Ishikawa (cell line): ENCODE measurements around the gene TSEN15.

ENCODE experiments used
- CEBPB ChIP-seq: IDR thresholded peaks from 2 replicates; pipeline ENCODE4 v1.6.1; 2012
- CREB1 ChIP-seq: IDR thresholded peaks from 2 replicates; pipeline ENCODE4 v1.6.1; 2012; ENCODE audit warnings: low read depth
- EGR1 ChIP-seq: IDR thresholded peaks from 2 replicates; pipeline ENCODE4 v1.6.1; 2012
- EP300 ChIP-seq: IDR thresholded peaks from 2 replicates; pipeline ENCODE4 v1.6.1; 2012; ENCODE audit warnings: borderline replicate concordance
- FOXM1 ChIP-seq: IDR thresholded peaks from 2 replicates; pipeline ENCODE4 v1.6.1; 2012; ENCODE audit warnings: low read depth, borderline replicate concordance
- NFIC ChIP-seq: IDR thresholded peaks from 2 replicates; pipeline ENCODE4 v1.6.1; 2012
- RAD21 ChIP-seq: IDR thresholded peaks from 2 replicates; pipeline ENCODE4 v1.6.1; 2012; ENCODE audit warnings: low read depth
- TAF1 ChIP-seq: IDR thresholded peaks from 2 replicates; pipeline ENCODE4 v1.6.1; 2012; ENCODE audit warnings: low read depth, mild to moderate bottlenecking
- TCF12 ChIP-seq: IDR thresholded peaks from 2 replicates; pipeline ENCODE4 v1.6.1; 2012; ENCODE audit warnings: low read depth
- TEAD4 ChIP-seq: IDR thresholded peaks from 2 replicates; pipeline ENCODE4 v1.6.1; 2012
- YY1 ChIP-seq: IDR thresholded peaks from 2 replicates; pipeline ENCODE4 v1.6.1; 2012; ENCODE audit warnings: low read depth
- ZBTB7A ChIP-seq: IDR thresholded peaks from 2 replicates; pipeline ENCODE4 v1.6.1; 2012; ENCODE audit warnings: low read depth
- TF ChIP-seq, protein P1 (sequence below): IDR thresholded peaks from 2 replicates; pipeline ENCODE4 v1.6.1; 2012
- TF ChIP-seq, protein P2 (sequence below): IDR thresholded peaks from 2 replicates; pipeline ENCODE4 v1.6.1; 2012
- TF ChIP-seq, protein P3 (sequence below): IDR thresholded peaks from 2 replicates; pipeline ENCODE4 v1.6.1; 2012; ENCODE audit warnings: low read depth, mild to moderate bottlenecking

TSEN15 gene

DNA sequence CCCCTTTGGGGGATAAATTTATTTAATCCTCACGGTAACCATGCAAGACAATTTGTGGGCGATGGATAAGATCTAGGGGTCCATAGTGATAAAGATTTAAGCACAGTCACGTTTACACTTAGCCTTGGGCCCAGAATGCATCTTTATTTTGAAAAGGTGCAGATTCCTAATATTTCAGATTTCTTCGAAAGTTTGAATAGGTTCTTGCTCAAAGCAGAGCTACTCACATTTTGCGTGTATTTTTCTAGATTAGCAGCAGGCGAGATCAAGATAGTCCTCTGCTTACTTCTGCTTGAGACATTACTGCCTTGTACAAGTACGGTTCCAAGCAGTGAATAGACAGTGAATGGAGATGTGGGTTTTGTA is 647 bp downstream of the TSEN15 start:
- TF ChIP-seq FOXM1 = no peak
- no peak for TF ChIP-seq CEBPB
- no peak for TF ChIP-seq YY1
- TF ChIP-seq, protein P1, sequence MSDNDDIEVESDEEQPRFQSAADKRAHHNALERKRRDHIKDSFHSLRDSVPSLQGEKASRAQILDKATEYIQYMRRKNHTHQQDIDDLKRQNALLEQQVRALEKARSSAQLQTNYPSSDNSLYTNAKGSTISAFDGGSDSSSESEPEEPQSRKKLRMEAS = no peak
- TF ChIP-seq, protein P2, sequence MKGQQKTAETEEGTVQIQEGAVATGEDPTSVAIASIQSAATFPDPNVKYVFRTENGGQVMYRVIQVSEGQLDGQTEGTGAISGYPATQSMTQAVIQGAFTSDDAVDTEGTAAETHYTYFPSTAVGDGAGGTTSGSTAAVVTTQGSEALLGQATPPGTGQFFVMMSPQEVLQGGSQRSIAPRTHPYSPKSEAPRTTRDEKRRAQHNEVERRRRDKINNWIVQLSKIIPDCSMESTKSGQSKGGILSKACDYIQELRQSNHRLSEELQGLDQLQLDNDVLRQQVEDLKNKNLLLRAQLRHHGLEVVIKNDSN = no peak
- no peak for TF ChIP-seq NFIC
- no peak for TF ChIP-seq TAF1
- no peak for TF ChIP-seq CREB1
- no peak for TF ChIP-seq TCF12
- TF ChIP-seq ZBTB7A = no peak
- TF ChIP-seq, protein P3, sequence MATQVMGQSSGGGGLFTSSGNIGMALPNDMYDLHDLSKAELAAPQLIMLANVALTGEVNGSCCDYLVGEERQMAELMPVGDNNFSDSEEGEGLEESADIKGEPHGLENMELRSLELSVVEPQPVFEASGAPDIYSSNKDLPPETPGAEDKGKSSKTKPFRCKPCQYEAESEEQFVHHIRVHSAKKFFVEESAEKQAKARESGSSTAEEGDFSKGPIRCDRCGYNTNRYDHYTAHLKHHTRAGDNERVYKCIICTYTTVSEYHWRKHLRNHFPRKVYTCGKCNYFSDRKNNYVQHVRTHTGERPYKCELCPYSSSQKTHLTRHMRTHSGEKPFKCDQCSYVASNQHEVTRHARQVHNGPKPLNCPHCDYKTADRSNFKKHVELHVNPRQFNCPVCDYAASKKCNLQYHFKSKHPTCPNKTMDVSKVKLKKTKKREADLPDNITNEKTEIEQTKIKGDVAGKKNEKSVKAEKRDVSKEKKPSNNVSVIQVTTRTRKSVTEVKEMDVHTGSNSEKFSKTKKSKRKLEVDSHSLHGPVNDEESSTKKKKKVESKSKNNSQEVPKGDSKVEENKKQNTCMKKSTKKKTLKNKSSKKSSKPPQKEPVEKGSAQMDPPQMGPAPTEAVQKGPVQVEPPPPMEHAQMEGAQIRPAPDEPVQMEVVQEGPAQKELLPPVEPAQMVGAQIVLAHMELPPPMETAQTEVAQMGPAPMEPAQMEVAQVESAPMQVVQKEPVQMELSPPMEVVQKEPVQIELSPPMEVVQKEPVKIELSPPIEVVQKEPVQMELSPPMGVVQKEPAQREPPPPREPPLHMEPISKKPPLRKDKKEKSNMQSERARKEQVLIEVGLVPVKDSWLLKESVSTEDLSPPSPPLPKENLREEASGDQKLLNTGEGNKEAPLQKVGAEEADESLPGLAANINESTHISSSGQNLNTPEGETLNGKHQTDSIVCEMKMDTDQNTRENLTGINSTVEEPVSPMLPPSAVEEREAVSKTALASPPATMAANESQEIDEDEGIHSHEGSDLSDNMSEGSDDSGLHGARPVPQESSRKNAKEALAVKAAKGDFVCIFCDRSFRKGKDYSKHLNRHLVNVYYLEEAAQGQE = no peak
- TF ChIP-seq EGR1 = no peak
- TF ChIP-seq RAD21 = no peak
- TF ChIP-seq TEAD4 = no peak
- TF ChIP-seq EP300 = no peak

DNA sequence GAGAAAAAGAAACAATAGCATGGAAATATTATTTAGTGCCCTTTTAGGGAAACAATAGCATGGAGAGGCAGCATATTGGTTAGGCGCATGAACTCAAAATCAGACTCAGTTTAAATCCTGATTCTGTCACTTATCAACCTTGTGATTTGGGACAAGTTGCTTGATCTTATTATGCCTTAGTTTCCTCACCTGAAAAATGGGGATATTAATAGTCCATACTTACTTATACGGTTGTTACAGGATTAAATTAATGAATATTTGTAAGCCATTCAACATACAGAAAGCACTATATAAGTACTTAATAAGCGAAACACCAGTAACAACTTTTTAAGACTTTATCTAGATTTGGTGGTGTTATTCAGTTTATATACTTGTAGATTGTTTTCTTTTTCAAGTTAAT is 1.2 kb downstream of the TSEN15 start:
- TF ChIP-seq ZBTB7A = no peak
- TF ChIP-seq TAF1 = no peak
- no peak for TF ChIP-seq CEBPB

DNA sequence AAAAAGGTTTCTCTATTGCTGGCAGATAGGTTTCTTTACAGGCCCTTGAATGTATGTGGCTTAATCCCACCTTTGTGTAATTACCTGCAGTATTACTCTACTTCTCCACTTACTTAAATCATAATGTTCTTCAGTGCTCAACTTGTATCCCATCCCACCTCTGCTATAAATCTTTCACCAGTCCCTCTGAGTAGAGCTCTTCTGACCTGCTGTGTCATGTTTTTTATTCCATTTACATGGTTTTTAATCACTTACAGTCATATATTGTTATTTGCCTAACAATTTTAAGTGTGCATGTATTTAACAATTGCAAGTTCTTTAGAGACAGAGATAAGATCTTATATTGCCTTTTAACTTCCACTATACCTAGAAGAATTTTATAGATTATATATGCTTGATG is 2.4 kb downstream of the TSEN15 start:
- TF ChIP-seq, protein P3 = no peak
- TF ChIP-seq, protein P2 = no peak
- TF ChIP-seq YY1 (no peak), TEAD4 (no peak), FOXM1 (no peak), TCF12 (no peak), CREB1 (no peak), NFIC (no peak), TAF1 (no peak), ZBTB7A (no peak)
- TF ChIP-seq, protein P1 = no peak

DNA sequence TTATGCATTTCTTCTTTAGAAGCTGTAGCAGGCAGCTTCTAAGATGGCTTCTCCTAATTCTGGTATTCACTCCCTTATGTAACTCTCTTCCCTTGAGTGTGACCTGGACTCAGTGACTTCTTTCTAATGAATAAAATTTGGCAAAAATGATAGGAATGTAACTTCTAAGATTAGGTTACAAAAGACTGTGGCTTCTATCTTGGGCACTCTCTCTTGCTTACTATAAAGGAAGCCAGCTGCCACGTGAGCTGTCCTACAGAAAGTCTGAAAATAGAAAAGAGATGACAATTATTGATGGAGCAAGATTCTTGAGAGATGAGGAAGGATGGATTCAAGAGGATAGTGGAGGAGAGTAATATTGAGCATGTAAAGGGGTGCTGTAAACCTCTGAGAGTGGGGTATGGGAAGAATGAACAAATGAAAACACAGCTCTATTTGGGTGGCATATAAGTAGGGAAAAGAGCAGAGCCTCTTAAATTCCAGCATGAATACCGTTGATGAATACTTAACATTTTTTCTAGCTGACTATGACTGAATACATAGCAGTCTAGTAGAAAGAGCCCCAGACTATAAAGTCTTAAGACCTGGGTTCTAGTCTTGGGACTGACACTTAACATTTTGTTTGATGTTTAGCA is 5.5 kb downstream of the TSEN15 start:
- no peak for TF ChIP-seq EP300
- TF ChIP-seq, protein P2 = peak; percentile 27; the same call in 1 of the 2 replicates
- TF ChIP-seq, protein P1 = peak; percentile 26; the same call in 1 of the 2 replicates
- no peak for TF ChIP-seq CEBPB
- TF ChIP-seq, protein P3 = no peak
- peak; percentile 75 for TF ChIP-seq TEAD4
- no peak for TF ChIP-seq ZBTB7A
- 0 out of 2 replicates have a peak, but pooled peaks have one; percentile 23 for TF ChIP-seq YY1
